Activated CD8-positive, alpha-beta memory T cell treated with anti-CD3 and anti-CD28 coated beads, Interleukin-2, amount 50 U/mL, for 4 hours (primary cell): ENCODE data around the gene BNIP2.
"Not testable (repeated sequence)": the region's sequence is repeated elsewhere in the genome, so short reads cannot be mapped to it uniquely, and the experiment has no call there.

Experiments used
- DNase-seq: peaks from one replicate; pipeline ENCODE4 v3.0.0-alpha.2; 2020

The BNIP2 gene

DNA sequence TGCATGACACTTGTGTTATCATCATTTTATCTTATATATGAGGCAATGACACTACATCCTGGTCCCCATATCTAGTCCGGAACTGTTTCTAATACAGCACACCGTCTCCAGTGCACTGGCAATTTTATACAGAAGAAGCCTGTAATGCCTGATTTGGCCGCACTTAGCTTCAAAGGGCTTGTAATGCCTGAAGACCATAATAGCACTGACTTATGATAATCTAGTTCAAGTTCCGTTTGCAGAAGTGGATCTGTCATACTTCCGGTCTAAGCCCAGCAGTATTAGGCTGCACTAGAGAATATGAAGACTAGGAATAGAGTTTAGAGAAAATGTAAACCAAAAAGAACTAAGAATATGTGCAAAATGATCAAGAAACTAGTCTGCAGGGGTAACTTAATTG lies 1.3 kb downstream of the BNIP2 start:
- DNase-seq = no peak

DNA sequence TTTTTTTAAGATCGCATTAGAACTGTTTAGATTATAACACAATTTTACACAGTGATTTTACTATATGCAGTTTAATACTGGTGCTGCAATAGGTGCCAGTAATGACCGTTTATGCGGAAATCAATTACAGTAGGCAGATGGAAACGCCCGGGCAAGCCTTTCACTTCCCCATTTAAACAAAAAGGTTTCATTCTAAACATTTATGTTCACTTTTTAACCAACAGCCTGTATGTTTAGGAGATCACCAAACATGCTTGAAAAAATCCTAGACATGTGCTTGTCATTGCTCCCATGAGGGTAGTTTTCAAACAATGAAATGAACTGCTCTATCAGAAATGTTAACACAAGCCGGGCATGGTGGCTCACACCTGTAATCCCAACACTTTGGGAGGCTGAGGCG lies 2.7 kb downstream of the BNIP2 start:
- DNase-seq = no peak

DNA sequence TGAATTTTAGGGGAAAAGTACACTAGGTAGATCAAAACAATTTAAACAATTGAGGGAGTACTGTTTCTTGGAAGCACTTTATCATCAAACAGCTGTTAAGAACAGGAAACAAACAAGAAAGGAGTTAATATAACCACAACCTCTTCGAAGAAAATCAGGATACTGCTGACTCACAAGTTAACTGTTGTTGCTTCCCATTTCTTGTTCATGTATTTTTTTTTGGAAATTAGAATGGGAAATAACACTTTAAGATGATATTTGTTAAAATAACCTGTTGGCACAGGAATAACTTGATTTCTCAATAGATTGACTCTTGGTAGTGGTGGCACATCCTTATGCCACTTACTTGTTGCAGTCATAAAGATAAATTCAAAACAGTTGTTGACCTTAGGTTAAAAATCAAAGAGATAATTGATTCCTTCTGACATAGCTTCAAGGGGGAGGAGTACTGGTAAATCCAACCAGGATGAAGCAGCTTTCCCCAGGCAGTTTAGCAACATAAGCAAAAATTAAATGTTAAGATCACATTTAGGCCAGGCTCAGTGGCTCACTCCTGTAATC lies 3.3 kb downstream of the BNIP2 start:
- DNase-seq = no peak

DNA sequence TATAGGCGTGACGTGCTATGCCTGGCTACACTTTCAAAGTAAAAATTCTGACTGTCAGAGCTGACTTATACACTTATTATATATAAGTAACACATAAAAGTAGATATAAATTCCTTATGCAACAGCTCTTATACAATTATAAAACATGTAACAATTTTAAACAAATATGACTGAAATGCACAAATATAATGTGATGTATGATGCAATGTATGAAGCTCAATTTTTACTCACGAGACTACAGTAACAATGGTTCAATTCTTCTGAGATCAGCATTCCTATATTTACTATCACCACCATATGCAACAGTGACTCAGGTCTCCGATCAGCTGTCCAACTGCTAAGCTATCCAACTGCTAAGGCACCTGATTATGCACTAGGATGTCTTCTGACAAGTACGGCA lies 8.2 kb downstream of the BNIP2 start:
- no peak for DNase-seq

DNA sequence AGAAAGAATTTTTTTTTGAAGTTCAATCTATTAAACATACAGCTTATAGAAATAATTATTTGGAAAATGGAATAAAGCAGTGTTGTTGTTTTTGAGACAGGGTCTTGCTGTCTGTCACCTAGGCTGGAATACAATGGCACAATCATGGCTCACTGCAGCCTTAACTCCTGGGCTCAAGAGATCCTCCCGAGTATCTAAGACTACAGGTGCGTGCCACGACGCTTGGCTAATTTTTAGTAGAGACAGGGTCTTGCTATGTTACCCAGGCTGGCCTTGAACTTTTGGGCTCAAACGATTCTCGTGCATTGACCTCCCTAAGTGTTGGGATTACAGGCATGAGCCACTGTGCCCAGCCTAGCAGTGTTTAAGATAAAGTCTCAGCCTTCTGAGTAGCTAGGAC lies 8.8 kb downstream of the BNIP2 start:
- no peak for DNase-seq

DNA sequence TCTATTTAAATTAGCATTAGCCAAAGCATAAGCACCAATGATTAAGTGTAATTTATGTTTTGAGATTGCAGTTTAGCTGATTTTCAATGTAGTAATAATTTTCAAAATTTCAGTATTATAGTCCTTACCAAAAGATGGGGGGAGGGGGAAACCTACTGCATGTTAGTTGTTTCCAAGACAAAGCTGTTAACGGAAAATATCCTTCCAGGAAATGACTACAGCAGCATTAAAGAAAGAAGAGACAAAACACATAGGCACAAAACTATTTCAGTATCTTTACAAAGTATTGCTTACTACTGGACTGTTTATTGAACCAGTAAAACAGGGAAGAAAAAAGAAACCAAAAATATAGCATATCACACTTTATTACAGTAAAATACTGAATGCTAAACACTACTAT lies 10.5 kb downstream of the BNIP2 start:
- DNase-seq = no peak

DNA sequence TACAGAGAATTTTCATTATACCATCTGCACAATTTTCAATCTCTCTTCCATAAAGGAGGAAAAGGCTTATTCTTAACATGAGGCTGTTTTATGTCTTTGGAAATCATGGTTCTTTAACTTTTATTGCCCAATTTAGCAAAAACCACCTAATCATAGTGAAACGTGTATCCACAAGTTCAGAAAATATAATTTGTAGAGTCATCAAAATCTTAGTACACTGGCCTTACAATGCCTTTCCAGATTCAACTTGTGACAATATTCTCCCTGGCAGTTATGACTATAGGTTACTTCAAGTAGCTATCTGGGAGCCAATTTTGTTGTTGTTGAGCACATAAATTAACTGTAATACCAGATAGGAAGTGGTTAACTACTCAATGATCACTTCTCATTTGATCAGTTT lies 10.9 kb downstream of the BNIP2 start:
- no peak for DNase-seq

DNA sequence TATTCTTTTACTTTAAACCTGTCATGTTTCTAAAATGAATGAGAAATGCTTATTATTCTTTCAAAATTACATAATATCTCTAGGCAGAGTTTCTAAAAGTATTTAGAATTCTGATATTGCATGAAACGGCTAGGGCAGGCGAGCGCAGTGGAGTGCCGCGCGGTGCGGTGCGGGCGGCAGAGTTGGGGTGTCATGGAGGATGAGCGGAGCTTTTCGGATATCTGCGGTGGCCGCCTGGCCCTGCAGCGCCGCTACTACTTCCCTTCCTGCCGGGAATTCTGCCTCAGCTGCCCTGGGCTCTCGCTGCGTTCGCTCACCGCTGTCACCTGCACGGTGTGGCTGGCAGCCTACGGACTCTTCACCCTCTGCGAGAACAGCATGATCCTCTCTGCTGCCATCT lies 12.6 kb downstream of the BNIP2 start:
- DNase-seq = no peak

DNA sequence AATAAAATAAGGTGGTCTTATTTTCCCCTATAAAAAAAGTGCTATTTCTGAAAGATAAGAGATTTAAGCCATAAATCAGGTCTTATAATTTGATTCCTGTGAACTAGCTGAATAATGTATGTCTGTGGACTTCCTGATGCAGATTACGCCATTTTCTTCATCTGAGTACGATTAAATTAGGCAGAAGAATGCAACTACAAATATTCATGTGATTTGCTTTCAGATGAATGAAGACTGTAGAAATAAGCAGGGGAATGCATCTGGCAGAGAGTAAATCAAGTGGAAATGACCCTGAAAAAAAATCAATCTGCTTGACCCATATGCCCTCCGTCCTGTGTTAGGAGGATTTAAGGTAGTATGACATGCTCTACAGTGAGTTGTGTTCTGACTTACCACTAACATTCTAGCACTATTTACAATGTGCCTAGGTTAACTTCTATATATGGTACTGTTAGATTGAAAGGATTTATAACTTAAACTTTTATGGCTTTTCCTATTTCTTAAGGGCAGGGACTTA lies 14.7 kb downstream of the BNIP2 start:
- no peak for DNase-seq

DNA sequence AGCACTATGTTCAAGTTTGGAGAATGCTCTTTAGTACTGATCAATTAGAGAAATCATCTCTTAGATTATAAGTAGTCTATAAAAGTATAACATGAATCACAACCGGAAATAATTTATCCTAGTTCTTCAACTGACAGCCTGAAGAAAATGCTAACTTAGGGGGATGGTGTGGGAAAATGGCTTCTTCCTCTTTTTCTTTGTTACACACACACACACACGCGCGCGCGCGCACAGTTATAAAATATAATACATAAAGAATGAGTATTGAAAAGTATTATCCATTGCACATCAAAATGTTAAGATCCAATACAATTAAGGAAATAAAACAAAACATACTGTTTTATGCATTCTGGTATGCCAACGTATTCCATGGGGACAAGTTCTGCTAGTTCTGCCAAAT lies 20.6 kb downstream of the BNIP2 start:
- DNase-seq = no peak

DNA sequence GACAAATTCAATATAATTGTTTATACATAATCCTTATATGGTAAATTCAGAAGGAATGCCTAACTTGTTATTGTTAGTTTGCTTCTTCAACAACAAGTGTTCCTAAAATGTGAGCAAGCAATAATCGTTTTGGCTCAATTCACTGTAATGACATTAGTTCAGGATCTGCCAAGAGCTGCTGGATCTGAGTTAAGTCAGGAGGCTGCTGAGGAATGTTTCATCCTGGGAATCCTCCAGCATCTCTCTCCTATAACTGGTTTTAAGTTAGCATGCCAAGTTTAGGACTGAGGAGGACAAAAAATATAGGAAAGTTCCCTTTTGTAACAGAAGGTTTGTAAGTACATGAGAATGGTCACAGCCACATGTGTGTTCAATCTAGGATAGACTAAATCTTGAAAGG lies 26.9 kb downstream of the BNIP2 start:
- DNase-seq = no peak

DNA sequence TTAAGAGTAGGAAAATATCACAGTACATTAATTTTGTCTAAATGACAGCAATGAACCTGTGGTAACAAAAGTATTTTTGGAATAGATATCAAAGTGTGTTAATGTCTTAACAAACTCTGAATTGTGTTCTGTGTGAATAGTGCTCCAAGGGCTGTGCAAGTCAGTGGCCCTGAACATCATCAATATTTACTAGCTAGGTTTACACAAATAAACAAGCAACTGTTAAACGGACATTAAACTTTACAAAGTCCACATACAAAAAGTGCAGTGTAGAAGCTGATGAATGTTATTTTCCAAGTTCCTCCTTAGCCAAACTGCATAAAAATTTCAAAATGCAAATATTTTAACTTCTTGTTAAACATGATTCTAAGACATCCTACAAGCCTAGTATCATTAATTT lies 29.8 kb downstream of the BNIP2 start:
- DNase-seq = no peak

DNA sequence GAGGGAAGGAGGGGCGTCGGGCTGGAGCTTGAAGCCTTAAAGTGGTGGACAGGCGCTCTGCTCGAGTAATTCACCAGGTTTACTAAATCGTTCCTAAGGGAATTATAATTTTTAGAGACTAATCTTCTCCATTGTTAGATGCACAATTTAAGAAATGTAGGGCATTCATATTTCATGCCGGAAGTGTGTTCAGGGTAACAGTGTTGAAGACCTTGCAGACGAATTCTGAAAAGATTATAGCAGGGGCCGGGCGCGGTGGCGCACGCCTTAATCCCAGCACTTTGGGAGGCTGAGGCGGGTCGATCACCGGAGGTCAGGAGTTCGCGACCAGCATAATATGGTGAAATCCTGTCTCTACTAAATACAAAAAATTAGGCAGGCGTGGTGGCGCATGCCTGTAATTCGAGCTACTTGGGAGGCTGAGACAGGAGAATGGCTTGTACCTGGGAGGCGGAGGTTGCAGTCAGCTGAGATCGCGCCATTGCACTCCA lies 31.4 kb downstream of the BNIP2 start:
- DNase-seq = no peak

DNA sequence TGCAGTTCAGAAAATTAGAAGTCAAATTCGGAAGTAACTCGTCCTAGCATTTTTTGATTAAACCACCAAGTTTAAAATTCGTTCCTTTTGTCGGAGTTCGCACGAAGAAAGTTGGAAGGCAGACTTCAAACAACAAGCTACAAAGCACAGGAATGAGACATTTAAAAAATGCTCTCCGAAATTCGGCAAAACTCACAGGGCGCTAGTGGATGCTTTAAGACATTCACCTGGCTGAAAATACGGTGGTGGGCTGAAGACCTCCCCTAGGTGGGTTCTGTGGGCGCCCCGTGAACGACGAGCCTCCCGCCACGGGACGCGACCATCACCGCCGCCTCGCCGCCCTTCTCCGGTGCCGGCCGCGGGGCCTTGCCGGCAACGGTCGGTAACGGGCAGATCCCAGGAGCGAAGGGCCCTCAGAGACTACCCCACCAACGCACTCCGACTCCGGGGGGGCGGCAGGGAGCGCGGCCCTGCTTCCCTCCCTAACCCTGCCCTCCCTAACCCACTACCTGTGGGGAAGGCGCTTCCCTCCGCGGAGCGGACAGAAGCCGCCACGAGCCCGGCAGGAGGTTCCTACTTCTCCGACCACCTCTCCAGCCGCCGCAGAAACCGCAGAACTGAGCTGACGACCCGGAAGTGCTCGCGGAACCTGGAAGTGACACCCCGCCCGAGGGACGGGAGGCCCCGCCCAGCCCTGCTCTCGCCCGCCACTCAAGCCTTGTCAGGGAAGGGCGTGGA lies 32.1 kb downstream of the BNIP2 start, which contains the start of gene GTF2A2:
Gene GTF2A2 (minus strand): TSS at position 619 of the 738 bp plus-strand sequence. CDS start 5,238 bp downstream, outside the sequence.
- peak; percentile 91 for DNase-seq

DNA sequence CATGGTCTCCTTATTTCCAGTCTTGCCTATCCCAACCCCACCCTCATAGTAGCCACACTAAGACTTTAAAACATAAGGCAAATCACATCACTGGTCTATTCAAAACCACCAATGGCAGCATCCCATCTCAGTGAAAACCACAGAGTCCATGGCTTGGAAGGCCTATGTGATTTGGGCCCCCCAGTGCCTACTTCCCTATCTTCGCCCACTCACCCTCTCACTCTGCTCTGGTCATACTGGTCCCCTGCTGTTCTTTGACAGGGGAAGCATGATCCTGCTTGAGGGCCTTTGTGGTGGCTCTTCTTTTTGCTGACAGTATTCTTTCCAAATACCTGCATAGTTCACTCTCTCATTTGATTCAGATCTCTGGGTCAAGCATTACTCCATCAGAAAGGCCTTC lies 35.1 kb downstream of the BNIP2 start:
- no peak for DNase-seq

DNA sequence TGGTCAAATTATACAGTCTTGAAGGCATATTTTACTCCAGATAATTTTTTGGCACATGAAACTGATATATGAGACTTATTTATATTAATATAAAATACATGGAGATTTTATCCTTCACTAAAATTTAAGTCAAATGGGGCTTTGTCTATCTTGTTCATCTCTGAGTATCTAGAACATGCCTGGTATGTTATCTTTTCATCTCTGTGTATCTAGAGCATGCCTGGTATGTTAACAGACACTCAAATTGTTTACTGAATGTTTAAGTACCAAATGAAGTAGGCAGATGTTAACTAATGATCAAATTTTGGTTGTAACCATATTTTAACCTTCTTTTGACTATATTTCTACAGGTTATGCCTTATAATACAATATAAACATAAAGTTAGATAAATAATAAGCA lies 39.5 kb downstream of the BNIP2 start:
- DNase-seq = no peak

DNA sequence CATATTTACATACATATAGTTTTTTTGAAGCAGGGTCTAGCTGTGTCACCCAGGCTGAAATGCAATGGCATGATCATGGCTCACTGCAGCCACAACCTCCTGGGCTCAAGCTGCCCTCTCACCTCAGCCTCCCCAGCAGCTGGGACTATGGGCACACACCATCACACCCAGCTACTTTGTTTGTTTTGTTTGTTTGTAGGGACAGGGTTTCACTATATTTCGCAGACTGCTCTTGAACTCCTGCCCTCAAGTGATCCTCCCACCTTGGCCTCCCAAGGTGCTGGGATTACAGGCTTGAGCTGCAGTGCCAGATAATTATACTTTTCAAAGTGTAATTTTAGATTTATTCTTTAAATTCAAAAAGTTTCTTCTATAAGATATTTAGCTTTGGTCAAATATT lies 42.0 kb downstream of the BNIP2 start:
- DNase-seq = no peak

DNA sequence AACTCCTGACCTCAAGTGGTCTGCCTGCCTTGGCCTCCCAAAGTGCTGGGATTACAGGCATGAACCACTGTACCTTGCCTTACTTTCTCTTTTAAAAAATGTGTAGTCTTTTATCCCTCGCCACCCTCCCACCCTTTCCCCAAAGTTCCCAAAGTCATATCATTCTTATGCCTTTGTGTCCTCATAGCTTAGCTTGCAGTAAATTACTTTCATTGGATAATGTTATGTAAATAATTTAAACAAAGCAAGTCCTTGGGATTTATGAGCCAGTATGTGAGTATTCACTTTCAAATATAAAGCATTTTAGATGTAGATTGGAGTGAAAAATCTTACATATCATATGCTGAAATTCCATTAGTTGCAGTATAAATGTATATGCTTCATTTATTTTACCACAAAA lies 42.8 kb downstream of the BNIP2 start:
- no peak for DNase-seq

DNA sequence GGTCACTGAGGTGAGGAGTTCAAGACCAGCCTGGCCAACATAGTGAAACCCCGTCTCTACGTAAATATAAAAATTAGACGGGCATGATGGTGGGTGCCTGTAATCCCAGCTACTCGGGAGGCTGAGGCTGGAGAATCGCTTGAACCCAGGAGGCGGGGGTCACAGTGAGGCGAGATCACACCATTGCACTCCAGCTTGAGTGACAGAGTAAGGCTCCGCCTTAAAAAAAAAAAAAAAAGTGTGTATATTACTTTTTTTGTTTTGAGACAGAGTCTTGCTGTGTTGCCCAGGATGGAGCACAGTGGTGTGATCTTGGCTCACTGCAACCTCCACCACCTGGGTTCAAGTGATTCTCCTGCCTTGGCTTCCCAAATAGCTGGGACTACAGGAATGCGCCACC lies 43.3 kb downstream of the BNIP2 start:
- DNase-seq = not testable (repeated sequence)

DNA sequence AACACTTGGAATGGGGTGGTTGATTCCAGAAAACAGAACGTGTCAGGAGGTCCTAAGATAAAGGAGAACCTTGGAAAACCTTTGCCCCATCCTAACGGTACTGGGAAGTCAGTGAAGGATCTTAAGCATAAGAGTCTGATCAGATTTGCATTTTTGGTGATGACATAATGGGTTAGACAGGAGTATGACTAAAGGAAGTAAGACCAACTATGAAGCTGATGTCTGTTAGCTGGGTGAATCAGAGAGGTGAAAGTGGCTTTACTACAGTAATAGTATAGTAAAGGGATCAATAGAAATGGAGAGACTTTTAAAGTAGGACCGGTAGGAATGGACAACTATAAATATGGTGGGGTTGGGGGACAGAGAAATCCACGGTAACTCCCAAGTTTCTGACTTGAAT lies 44.4 kb downstream of the BNIP2 start:
- no peak for DNase-seq

DNA sequence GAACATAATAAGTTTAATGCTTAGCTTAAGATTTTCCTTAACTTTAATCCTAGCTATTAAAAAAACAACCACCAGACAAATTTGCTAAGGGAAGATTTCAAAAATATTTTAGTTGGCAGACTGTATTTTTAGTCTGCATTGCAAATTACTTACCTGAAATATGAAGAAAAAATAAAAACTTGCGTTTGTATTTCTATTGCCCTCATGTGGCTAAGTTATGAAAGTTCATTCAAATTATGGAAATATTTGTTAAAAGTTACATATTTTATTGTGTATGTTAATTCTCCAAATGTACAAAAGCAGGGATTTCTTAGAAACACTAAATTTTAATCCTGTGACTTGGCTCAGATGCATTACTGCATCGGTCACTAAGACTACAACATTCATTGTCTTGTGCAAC lies 46.8 kb downstream of the BNIP2 start:
- no peak for DNase-seq

DNA sequence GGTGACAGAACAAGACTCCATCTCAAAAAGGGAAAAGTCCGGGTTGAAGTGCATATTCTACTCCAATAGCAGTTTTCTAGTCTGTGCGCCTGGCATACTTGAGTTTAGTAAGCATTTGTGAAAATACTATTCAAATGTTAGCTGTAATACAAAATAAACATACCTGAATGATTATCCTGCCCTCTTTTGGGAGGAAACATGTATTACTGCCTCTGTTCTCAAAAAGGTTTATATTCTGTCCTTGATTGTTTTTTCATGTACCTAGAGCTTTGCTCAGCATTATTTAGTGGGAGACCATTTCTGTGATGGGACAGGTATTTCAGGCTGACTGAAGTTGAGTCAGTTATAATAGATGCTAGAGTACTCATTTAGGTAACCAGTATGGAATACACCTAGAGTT lies 51.6 kb downstream of the BNIP2 start:
- not testable (repeated sequence) for DNase-seq

DNA sequence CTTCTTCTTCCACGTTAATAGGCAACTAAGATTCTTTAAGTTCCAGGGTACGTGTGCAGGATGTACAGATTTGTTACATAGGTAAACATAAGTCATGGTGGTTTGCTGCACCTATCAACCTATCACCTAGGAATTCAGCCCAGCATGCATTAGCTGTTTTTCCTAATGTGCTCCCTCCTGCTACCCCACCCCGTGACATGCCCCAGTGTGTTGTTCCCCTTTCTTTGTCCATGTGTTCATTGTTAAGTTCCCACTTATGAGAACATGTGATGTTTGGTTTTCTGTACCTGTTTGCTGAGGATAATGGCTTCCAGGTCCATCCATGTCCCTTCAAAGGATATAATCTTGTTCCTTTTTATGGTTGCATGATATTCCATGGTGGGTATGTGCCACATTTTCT lies 52.9 kb downstream of the BNIP2 start:
- no peak for DNase-seq

DNA sequence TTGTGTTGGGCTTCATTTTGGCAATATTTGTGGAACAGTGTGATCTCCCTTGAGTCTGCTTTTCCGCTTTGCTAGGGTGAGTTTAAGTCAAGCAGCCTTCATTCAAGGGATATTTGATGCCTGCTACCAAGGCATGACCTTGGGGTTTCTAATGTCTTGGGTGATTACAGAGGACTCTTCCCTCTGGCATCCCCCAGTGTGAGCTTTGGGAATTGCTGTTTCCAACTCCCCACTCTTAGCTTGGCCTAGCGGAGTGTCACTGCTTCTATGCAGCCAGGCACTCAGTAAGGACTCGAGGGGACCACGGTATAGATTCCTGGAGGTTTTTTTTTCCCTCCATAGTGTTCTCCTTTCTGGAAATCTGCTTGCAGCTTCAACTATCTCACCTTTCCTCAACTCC lies 56.4 kb downstream of the BNIP2 start:
- no peak for DNase-seq

DNA sequence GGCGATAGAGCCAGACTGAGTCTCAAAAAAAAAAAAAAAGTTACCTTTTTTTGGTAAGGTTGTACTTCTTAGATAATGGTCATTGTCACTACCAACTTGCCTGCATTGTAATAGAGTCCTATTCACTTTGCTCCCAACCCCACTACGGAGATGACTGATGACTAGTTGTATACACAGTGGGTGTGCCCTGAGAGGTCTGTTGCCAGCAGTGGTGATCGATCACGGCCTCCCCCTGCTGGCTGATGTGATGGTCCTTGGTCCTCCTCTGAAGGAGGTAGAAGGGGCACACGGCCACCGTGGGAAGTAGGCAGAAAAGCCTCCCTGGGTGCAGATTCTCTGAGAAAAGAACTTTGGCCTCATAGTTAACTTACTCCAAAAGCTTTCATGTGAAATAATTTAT lies 66.8 kb downstream of the BNIP2 start:
- DNase-seq = peak; percentile 38
